ENCODE measurements around the gene NRXN3. TPM values are rescaled to one million over a fixed set of nuclear protein-coding genes. Genes with fewer than 3 reads are reported as not detected.

NRXN3 gene
- total and polyA plus RNA-seq, 2 of the 4 experiments (the other 2 are of a cell fraction), result 4.8 to 25.1 TPM

DNA sequence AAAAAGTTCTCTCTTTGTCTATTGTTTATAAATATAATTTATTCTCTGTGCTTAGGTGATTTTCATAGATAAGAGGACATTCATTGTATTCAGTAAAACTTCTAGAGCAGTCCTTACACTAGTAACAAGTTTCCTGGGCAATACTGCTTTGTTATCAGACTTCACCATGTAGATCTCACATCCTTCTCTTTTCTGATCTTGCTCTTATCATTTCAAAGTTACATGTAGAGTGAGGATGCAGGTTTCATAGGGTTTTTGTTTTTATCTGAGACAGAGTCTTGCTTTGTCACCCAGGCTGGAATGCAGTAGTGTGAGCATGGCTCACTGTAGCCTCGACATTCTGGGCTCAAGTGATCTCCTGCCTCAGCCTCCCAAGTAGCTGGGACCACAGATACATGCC lies 1251.6 kb downstream of the NRXN3 start:
- ChIA-PET CTCF (no interaction called here), POLR2A (ENCODE audit: unreplicated experiment) (no interaction called here)
- Histone ChIP-seq H3K27me3 (ENCODE audit: control insufficient read depth, insufficient read depth, low read length) (no peaks in the 10 kb centered on the region), H3K4me3 (ENCODE audit: insufficient read depth, low read depth, low read length) (no peak overlapping the region), H4K5ac (ENCODE audit: low read depth, low read length) (no peak overlapping the region), H3K4ac (ENCODE audit: low read depth, low read length) (no peak overlapping the region), H3K4me1 (ENCODE audit: control insufficient read depth, insufficient read depth, low read length) (no peaks in the 10 kb centered on the region; the same call in 1 of the 2 replicates), H4K8ac (ENCODE audit: low read depth in 2 of 2, low read length in 2 of 2) (no peak overlapping the region), H2BK120ac (ENCODE audit: low read depth, low read length) (no peak overlapping the region), H4K20me1 (ENCODE audit: insufficient read depth, low read length) (no peaks in the 10 kb centered on the region), H2AFZ (replicated peaks; ENCODE audit: low read length, poor library complexity) (no peak overlapping the region), H2AK5ac (ENCODE audit: low read depth, low read length) (no peak overlapping the region), H3K79me1 (ENCODE audit: low read depth in 1 of 2, low read length in 2 of 2) (no peaks in the 10 kb centered on the region; a peak in 1 of 4 replicates), H3K14ac (replicated peaks; ENCODE audit: low read depth, low read length) (no peak overlapping the region), H2BK20ac (ENCODE audit: low read depth, low read length) (no peak overlapping the region), H3K36me3 (ENCODE audit: control insufficient read depth, insufficient read depth, low read length) (no peaks in the 10 kb centered on the region), H3K9me3 (ENCODE audit: control insufficient read depth, insufficient read depth, low read length) (no peaks in the 10 kb centered on the region), H2BK5ac (ENCODE audit: low read depth, low read length, poor library complexity, severe bottlenecking) (no peak overlapping the region), H2BK15ac (ENCODE audit: low read depth, low read length) (no peak overlapping the region), H3K18ac (ENCODE audit: low read depth, low read length) (no peak overlapping the region), H4K91ac (ENCODE audit: insufficient read depth, low read depth, low read length) (no peak overlapping the region), H3K9me1 (ENCODE audit: insufficient read depth, low read length) (no peaks in the 10 kb centered on the region), H2AK9ac (replicated peaks; ENCODE audit: low read depth, low read length, poor library complexity) (no peak overlapping the region), H3K9ac (ENCODE audit: low read depth, low read length) (no peak overlapping the region), H3K23ac (ENCODE audit: low read depth, low read length) (no peak overlapping the region), H3K4me2 (ENCODE audit: low read depth, low read length) (no peak overlapping the region), H3K56ac (ENCODE audit: extremely low read depth, insufficient read depth, low read length) (no peak overlapping the region), H3K27ac (ENCODE audit: insufficient read depth, low read length) (no peak overlapping the region)
- DNase-seq (no peak), ATAC-seq (ENCODE audit: low read depth) (no peak)
- intact Hi-C loops (cut with micrococcal nuclease) (no loop called here), dilution Hi-C loops (cut with HindIII; ENCODE audit: low sequenced_read_pairs, unreplicated experiment) (no loop called here), in situ Hi-C loops (cut with MboI; ENCODE audit: low sequenced_read_pairs) (no loop called here)
- BruUV-seq (replicated peaks), result no TSS peak
- no CpG with 5 or more reads among the region's 1 CpG for whole genome bisulfite sequencing, 2 experiments (ENCODE audit: extremely low coverage in 2 of 2, insufficient read length in 1 of 2)
- TF ChIP-seq FOS (IDR thresholded peaks at IDR 0.05; ENCODE audit: low read depth, low read length) (no peak), NFE2L2 (IDR thresholded peaks at IDR 0.05; ENCODE audit: low read depth, low read length) (no peak), MAZ (IDR thresholded peaks at IDR 0.05; ENCODE audit: borderline replicate concordance, low read depth, low read length) (no peak), RAD21 (IDR thresholded peaks at IDR 0.05; ENCODE audit: low read length) (no peak), CHD1 (IDR thresholded peaks at IDR 0.05; ENCODE audit: low read depth, low read length) (no peak), RFX5 (IDR thresholded peaks at IDR 0.05; ENCODE audit: low read depth, low read length) (no peak), CEBPB (IDR thresholded peaks at IDR 0.05; ENCODE audit: low read depth, low read length) (no peak), SMC3 (IDR thresholded peaks at IDR 0.05; ENCODE audit: low read depth, low read length) (no peak)
- TF ChIP-seq, protein P1, sequence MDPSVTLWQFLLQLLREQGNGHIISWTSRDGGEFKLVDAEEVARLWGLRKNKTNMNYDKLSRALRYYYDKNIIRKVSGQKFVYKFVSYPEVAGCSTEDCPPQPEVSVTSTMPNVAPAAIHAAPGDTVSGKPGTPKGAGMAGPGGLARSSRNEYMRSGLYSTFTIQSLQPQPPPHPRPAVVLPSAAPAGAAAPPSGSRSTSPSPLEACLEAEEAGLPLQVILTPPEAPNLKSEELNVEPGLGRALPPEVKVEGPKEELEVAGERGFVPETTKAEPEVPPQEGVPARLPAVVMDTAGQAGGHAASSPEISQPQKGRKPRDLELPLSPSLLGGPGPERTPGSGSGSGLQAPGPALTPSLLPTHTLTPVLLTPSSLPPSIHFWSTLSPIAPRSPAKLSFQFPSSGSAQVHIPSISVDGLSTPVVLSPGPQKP (IDR thresholded peaks at IDR 0.05; ENCODE audit: borderline replicate concordance, low read depth, low read length), result no peak
- TF ChIP-seq, protein P2, sequence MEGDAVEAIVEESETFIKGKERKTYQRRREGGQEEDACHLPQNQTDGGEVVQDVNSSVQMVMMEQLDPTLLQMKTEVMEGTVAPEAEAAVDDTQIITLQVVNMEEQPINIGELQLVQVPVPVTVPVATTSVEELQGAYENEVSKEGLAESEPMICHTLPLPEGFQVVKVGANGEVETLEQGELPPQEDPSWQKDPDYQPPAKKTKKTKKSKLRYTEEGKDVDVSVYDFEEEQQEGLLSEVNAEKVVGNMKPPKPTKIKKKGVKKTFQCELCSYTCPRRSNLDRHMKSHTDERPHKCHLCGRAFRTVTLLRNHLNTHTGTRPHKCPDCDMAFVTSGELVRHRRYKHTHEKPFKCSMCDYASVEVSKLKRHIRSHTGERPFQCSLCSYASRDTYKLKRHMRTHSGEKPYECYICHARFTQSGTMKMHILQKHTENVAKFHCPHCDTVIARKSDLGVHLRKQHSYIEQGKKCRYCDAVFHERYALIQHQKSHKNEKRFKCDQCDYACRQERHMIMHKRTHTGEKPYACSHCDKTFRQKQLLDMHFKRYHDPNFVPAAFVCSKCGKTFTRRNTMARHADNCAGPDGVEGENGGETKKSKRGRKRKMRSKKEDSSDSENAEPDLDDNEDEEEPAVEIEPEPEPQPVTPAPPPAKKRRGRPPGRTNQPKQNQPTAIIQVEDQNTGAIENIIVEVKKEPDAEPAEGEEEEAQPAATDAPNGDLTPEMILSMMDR (conservative IDR thresholded peaks at IDR 0.05; ENCODE audit: low read depth, low read length), result no peak
- TF ChIP-seq, protein P3, sequence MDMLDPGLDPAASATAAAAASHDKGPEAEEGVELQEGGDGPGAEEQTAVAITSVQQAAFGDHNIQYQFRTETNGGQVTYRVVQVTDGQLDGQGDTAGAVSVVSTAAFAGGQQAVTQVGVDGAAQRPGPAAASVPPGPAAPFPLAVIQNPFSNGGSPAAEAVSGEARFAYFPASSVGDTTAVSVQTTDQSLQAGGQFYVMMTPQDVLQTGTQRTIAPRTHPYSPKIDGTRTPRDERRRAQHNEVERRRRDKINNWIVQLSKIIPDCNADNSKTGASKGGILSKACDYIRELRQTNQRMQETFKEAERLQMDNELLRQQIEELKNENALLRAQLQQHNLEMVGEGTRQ (IDR thresholded peaks at IDR 0.05; ENCODE audit: low read depth, low read length), result no peak

All from IMR-90 (cell line).